ENCODE results near the gene MOB3B.

DNA sequence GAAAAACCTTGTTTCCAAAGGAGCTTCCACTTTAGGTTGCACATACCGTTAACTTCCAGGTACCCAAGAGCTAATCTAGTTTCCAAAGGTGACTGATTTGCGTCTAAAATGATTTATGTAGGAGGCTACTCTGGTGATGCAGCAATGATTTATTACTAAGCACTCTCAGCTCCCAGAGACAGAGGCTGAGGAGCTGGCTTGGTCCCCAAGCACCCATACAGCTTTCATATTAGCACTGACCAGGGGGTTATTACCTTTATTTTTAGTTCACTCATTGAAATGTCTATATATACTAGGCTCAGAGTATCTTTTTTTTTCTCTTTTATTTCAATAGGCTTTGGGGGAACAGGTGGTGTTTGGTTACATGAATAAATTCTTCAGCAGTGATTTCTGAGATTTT is 141.5 kb downstream of the MOB3B start:
- TF ChIP-seq, protein P1, sequence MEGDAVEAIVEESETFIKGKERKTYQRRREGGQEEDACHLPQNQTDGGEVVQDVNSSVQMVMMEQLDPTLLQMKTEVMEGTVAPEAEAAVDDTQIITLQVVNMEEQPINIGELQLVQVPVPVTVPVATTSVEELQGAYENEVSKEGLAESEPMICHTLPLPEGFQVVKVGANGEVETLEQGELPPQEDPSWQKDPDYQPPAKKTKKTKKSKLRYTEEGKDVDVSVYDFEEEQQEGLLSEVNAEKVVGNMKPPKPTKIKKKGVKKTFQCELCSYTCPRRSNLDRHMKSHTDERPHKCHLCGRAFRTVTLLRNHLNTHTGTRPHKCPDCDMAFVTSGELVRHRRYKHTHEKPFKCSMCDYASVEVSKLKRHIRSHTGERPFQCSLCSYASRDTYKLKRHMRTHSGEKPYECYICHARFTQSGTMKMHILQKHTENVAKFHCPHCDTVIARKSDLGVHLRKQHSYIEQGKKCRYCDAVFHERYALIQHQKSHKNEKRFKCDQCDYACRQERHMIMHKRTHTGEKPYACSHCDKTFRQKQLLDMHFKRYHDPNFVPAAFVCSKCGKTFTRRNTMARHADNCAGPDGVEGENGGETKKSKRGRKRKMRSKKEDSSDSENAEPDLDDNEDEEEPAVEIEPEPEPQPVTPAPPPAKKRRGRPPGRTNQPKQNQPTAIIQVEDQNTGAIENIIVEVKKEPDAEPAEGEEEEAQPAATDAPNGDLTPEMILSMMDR (IDR thresholded peaks at IDR 0.05), result no peak
- TF ChIP-seq EZH2 (IDR thresholded peaks at IDR 0.05), result no peak
- no peak for TF ChIP-seq EZH2phosphoT487 (IDR thresholded peaks at IDR 0.05)
